K562 (cell line): ENCODE measurements around the gene TRIM62. TPM values are rescaled to one million over a fixed set of nuclear protein-coding genes. Genes with fewer than 3 reads are reported as not detected.

Source experiments
- ETS2 ChIP-seq: IDR thresholded peaks from 2 replicates; pipeline ENCODE4 v1.6.1; 2016; ENCODE audit warnings: borderline replicate concordance, missing genetic modification characterization, mild to moderate bottlenecking, moderate library complexity, missing compliant biosample characterization; ENCODE audit not compliant: poor library complexity, severe bottlenecking
- FOXA3 ChIP-seq, 2 experiments: fragments of 450-650 bp in 1 of 2; sonication (generic) in 1 of 2; formaldehyde crosslinking; IDR thresholded peaks in 1 of 2; conservative IDR thresholded peaks in 1 of 2; 2 replicates each; pipeline versions ENCODE4 v1.4.0 to v1.8.0; 2020 to 2022; ENCODE audit warnings: mild to moderate bottlenecking in 2 of 2, missing genetic modification reagents in 1 of 2
- MBD2 ChIP-seq: sonication (generic); IDR thresholded peaks from 2 replicates; pipeline ENCODE4 v1.6.1; 2016; ENCODE audit warnings: low read depth, borderline replicate concordance
- MCM3 ChIP-seq: fragments of 450-650 bp; IDR thresholded peaks from 2 replicates; pipeline ENCODE4 v1.6.1; 2016
- MEF2D ChIP-seq: conservative IDR thresholded peaks from 2 replicates; pipeline ENCODE4 v1.6.1; 2016; ENCODE audit warnings: low read depth, missing genetic modification characterization, missing compliant biosample characterization
- NCOA6 ChIP-seq: fragments of 450-650 bp; IDR thresholded peaks from 2 replicates; pipeline ENCODE4 v1.6.1; 2017; ENCODE audit warnings: mild to moderate bottlenecking
- NEUROD1 ChIP-seq: fragments of 150-350 bp; IDR thresholded peaks from 2 replicates; pipeline ENCODE4 v1.6.1; 2014; ENCODE audit warnings: borderline replicate concordance, low read length, low read depth; ENCODE audit not compliant: partially characterized antibody
- PCBP2 ChIP-seq: fragments of 200-400 bp; formaldehyde crosslinking; IDR thresholded peaks from 2 replicates; pipeline ENCODE4 v1.6.1; 2018; ENCODE audit warnings: low read length, low read depth, mild to moderate bottlenecking, moderate library complexity; ENCODE audit not compliant: poor library complexity, severe bottlenecking
- POLR3G ChIP-seq: IDR thresholded peaks from 2 replicates; pipeline ENCODE4 v1.6.1; 2011; ENCODE audit not compliant: insufficient read length, insufficient replicate concordance; ENCODE audit errors: extremely low read depth
- RBM25 ChIP-seq: fragments of 200-400 bp; formaldehyde crosslinking; IDR thresholded peaks from 2 replicates; pipeline ENCODE4 v1.6.1; 2018; ENCODE audit warnings: low read length, low read depth, moderate library complexity; ENCODE audit not compliant: severe bottlenecking
- RREB1 ChIP-seq: fragments of 250-450 bp; sonication (Bioruptor Pico); IDR thresholded peaks from 2 replicates; pipeline ENCODE4 v1.4.0; 2020
- SMAD3 ChIP-seq: fragments of 450-650 bp; formaldehyde crosslinking; conservative IDR thresholded peaks from 2 replicates; pipeline ENCODE4 v1.4.0; 2020; ENCODE audit warnings: mild to moderate bottlenecking
- TRIM24 ChIP-seq, 2 experiments: fragments of 450-650 bp; IDR thresholded peaks; 2 replicates each; pipeline ENCODE4 v1.6.1; 2016
- ZC3H4 ChIP-seq: sonication (generic); formaldehyde crosslinking; IDR thresholded peaks from 2 replicates; pipeline ENCODE4 v1.9.0; 2021; ENCODE audit warnings: missing genetic modification reagents, borderline replicate concordance
- polyA plus RNA-seq, 8 experiments: library from polyadenylated mRNA; depleted of rRNA in 4 of 8; stranded (reverse) in 5 of 8; unstranded in 3 of 8; fragments of >200 nt; fragmentation: Nextera tagmentation in 2 of 8; fragmentation: Illumina TruSeq in 1 of 8; extraction: Ambion mirVana in 2 of 8; extraction: Trizol in 1 of 8; gene quantifications; 2 replicates each; pipeline versions ENCODE4 v1.2.1 to v1.2.3, GENCODE V29; 2011 to 2014; ENCODE audit warnings: inconsistent platforms in 1 of 8, missing spikeins in 1 of 8
- total RNA-seq, 7 experiments: library from RNA; depleted of rRNA in 6 of 7; stranded (reverse); fragments of >200 nt in 6 of 7; fragmentation: Illumina TruSeq in 2 of 7; extraction: Trizol in 2 of 7; gene quantifications; 2 replicates each; pipeline versions ENCODE4 v1.2.1 to v1.2.3, GENCODE V29; 2011 to 2021; ENCODE audit warnings: low replicate concordance in 1 of 7
- TF ChIP-seq, protein P1 (sequence below): fragments of 450-650 bp; IDR thresholded peaks from 2 replicates; pipeline ENCODE4 v1.7.1; 2018; ENCODE audit warnings: mild to moderate bottlenecking, low read depth; ENCODE audit not compliant: partially characterized antibody
- TF ChIP-seq, protein P2 (sequence below): conservative IDR thresholded peaks from 2 replicates; pipeline ENCODE4 v1.6.1; 2011; ENCODE audit warnings: low read depth, mild to moderate bottlenecking, low read length; ENCODE audit not compliant: control insufficient read depth

TRIM62 gene
- total and polyA plus RNA-seq, 9 of the 15 experiments (the other 6 are each of a cell fraction or from before 2014, with no cell fraction given), result 0.18 to 2.3 (median 0.52) TPM

- no peak for TF ChIP-seq NCOA6
- peak; percentile 33 for TF ChIP-seq NEUROD1
- TF ChIP-seq TRIM24 (IDR thresholded peaks at IDR 0.05), result peak; percentile 54 to 74
- no peak for TF ChIP-seq SMAD3 (CRISPR knock-in tag)
- TF ChIP-seq MBD2, result peak; percentile 48; the same call in 1 of the 2 replicates
- no peak for TF ChIP-seq RREB1 (CRISPR knock-in tag)
- TF ChIP-seq MEF2D (tag), result no peak
- TF ChIP-seq MCM3, result no peak
- peak; percentile 73 for TF ChIP-seq RBM25
- TF ChIP-seq, protein P1, sequence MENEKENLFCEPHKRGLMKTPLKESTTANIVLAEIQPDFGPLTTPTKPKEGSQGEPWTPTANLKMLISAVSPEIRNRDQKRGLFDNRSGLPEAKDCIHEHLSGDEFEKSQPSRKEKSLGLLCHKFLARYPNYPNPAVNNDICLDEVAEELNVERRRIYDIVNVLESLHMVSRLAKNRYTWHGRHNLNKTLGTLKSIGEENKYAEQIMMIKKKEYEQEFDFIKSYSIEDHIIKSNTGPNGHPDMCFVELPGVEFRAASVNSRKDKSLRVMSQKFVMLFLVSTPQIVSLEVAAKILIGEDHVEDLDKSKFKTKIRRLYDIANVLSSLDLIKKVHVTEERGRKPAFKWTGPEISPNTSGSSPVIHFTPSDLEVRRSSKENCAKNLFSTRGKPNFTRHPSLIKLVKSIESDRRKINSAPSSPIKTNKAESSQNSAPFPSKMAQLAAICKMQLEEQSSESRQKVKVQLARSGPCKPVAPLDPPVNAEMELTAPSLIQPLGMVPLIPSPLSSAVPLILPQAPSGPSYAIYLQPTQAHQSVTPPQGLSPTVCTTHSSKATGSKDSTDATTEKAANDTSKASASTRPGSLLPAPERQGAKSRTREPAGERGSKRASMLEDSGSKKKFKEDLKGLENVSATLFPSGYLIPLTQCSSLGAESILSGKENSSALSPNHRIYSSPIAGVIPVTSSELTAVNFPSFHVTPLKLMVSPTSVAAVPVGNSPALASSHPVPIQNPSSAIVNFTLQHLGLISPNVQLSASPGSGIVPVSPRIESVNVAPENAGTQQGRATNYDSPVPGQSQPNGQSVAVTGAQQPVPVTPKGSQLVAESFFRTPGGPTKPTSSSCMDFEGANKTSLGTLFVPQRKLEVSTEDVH, result peak; percentile 93
- no peak for TF ChIP-seq ETS2
- TF ChIP-seq ZC3H4 (CRISPR knock-in tag), result no peak
- 0 out of 4 replicates have a peak, but pooled peaks of 1 of the 2 experiments have one; percentile 20 for TF ChIP-seq FOXA3 (CRISPR knock-in tag; conservative IDR thresholded peaks at IDR 0.05 in 1 of 2, IDR thresholded peaks at IDR 0.05 in 1 of 2)
- TF ChIP-seq PCBP2, result no peak
- no peak for TF ChIP-seq POLR3G
- TF ChIP-seq, protein P2, sequence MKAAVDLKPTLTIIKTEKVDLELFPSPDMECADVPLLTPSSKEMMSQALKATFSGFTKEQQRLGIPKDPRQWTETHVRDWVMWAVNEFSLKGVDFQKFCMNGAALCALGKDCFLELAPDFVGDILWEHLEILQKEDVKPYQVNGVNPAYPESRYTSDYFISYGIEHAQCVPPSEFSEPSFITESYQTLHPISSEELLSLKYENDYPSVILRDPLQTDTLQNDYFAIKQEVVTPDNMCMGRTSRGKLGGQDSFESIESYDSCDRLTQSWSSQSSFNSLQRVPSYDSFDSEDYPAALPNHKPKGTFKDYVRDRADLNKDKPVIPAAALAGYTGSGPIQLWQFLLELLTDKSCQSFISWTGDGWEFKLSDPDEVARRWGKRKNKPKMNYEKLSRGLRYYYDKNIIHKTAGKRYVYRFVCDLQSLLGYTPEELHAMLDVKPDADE, result no peak
Measured at GRCh38 chr1:33127001-33127823, 54.6 kb downstream of the TRIM62 start (continued).
